ENCODE measurements around the gene SYK.
"Not testable (repeated sequence)": the region's sequence is repeated elsewhere in the genome, so short reads cannot be mapped to it uniquely, and the experiment has no call there.

DNA sequence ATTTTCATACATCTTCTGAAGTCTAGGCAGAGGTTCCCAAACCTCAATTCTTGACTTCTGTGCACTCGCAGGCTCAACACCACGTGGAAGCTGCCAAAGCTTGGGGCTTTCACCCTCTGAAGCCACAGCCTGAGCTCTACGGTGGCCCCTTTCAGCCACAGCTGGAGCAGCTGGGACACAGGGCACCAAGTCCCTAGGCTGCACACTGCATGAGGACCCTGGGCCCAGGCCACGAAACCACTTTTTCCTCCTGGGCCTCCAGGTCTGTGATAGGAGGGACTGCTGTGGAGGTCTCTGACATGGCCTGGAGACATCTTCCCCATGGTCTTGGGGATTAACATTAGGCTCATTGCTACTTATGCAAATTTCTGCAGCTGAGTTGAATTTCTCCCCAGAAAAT lies 18.8 kb downstream of the SYK start:
- TF ChIP-seq, protein P1, sequence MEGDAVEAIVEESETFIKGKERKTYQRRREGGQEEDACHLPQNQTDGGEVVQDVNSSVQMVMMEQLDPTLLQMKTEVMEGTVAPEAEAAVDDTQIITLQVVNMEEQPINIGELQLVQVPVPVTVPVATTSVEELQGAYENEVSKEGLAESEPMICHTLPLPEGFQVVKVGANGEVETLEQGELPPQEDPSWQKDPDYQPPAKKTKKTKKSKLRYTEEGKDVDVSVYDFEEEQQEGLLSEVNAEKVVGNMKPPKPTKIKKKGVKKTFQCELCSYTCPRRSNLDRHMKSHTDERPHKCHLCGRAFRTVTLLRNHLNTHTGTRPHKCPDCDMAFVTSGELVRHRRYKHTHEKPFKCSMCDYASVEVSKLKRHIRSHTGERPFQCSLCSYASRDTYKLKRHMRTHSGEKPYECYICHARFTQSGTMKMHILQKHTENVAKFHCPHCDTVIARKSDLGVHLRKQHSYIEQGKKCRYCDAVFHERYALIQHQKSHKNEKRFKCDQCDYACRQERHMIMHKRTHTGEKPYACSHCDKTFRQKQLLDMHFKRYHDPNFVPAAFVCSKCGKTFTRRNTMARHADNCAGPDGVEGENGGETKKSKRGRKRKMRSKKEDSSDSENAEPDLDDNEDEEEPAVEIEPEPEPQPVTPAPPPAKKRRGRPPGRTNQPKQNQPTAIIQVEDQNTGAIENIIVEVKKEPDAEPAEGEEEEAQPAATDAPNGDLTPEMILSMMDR (conservative IDR thresholded peaks at IDR 0.05; ENCODE audit: low read depth, low read length), result not testable (repeated sequence)
- not testable (repeated sequence) for TF ChIP-seq RAD21 (IDR thresholded peaks at IDR 0.05; ENCODE audit: low read length); POLR2A (IDR thresholded peaks at IDR 0.05; ENCODE audit: low read depth, low read length); MAFK (IDR thresholded peaks at IDR 0.05; ENCODE audit: low read depth, low read length); CEBPB (IDR thresholded peaks at IDR 0.05; ENCODE audit: low read depth, low read length); SMC3 (IDR thresholded peaks at IDR 0.05; ENCODE audit: low read depth, low read length); MAZ (IDR thresholded peaks at IDR 0.05; ENCODE audit: borderline replicate concordance, low read depth, low read length); RFX5 (IDR thresholded peaks at IDR 0.05; ENCODE audit: low read depth, low read length); RCOR1 (IDR thresholded peaks at IDR 0.05; ENCODE audit: insufficient replicate concordance, low read length); CHD1 (IDR thresholded peaks at IDR 0.05; ENCODE audit: low read depth, low read length)
- TF ChIP-seq, protein P2, sequence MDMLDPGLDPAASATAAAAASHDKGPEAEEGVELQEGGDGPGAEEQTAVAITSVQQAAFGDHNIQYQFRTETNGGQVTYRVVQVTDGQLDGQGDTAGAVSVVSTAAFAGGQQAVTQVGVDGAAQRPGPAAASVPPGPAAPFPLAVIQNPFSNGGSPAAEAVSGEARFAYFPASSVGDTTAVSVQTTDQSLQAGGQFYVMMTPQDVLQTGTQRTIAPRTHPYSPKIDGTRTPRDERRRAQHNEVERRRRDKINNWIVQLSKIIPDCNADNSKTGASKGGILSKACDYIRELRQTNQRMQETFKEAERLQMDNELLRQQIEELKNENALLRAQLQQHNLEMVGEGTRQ (IDR thresholded peaks at IDR 0.05; ENCODE audit: low read depth, low read length), result not testable (repeated sequence)
